Calu3 (cell line): ENCODE results near the gene ZNF541. TPM values are rescaled to one million over a fixed set of nuclear protein-coding genes. Genes with fewer than 3 reads are reported as not detected.

Experiments
- BruUV-seq: library from RNA; stranded (reverse); fragments of 400-500 nt; replicated peaks from 2 replicates; lab custom pipeline; 2021; lab: Mats Ljungman, UMichigan
- CTCF ChIA-PET: fragments of 300-600 bp; sonication (Branson Sonifier 250); formaldehyde crosslinking; loops from one replicate; lab custom pipeline; 2022; ENCODE audit warnings: antibody characterized with exemption; lab: Charles Lee
- DNase-seq: peaks from one replicate; pipeline ENCODE4 v3.0.0; 2022
- H3K27ac Mint-ChIP-seq: one replicate; pipeline ENCODE4 v1.8.0; 2022; ENCODE audit warnings: mixed read lengths; ENCODE audit not compliant: unreplicated experiment
- H3K27me3 Mint-ChIP-seq: one replicate; pipeline ENCODE4 v1.8.0; 2022; ENCODE audit warnings: mixed read lengths; ENCODE audit not compliant: unreplicated experiment
- H3K36me3 Mint-ChIP-seq: one replicate; pipeline ENCODE4 v1.8.0; 2022; ENCODE audit warnings: mild to moderate bottlenecking, moderate library complexity, mixed read lengths; ENCODE audit not compliant: insufficient read depth, unreplicated experiment
- H3K4me1 Mint-ChIP-seq: one replicate; pipeline ENCODE4 v1.8.0; 2022; ENCODE audit warnings: mild to moderate bottlenecking, low read depth, mixed read lengths; ENCODE audit not compliant: unreplicated experiment
- H3K4me3 Mint-ChIP-seq: one replicate; pipeline ENCODE4 v1.8.0; 2022; ENCODE audit warnings: mild to moderate bottlenecking, low read depth, moderate library complexity, mixed read lengths; ENCODE audit not compliant: unreplicated experiment
- H3K9me3 Mint-ChIP-seq: one replicate; pipeline ENCODE4 v1.8.0; 2022; ENCODE audit warnings: low read depth, mixed read lengths; ENCODE audit not compliant: unreplicated experiment
- CTCF ChIP-seq: fragments of 200-600 bp; IDR thresholded peaks from one replicate; pipeline ENCODE4 v1.8.0; 2022; ENCODE audit warnings: antibody characterized with exemption; ENCODE audit not compliant: unreplicated experiment
- intact Hi-C: fragments of 100-400 bp; cut with micrococcal nuclease; formaldehyde crosslinking; loops from one replicate; pipeline ENCODE4 v1.10.0; 2022; ENCODE audit not compliant: unreplicated experiment
- total RNA-seq: library from RNA; stranded (reverse); gene quantifications from 2 replicates; pipeline ENCODE4 v1.2.3, GENCODE V29; 2022

ZNF541 gene
- total RNA-seq, 1 experiment from 2014 or later, result not detected

GRCh38 chr19:47610902-47611301 lies 38.0 kb upstream of the ZNF541 start:
- Mint-ChIP-seq H3K27me3 (no peaks in the 10 kb centered on the region), H3K4me1 (peaks cover 25% of the 10 kb centered on the region), H3K36me3 (peaks cover 45% of the 10 kb centered on the region), H3K27ac (peak overlapping the region; percentile 54), H3K9me3 (no peaks in the 10 kb centered on the region), H3K4me3 (peak overlapping the region; percentile 88)
- intact Hi-C loops, result no loop called here
- TSS peak; percentile 40 for BruUV-seq
- CTCF ChIA-PET, result interaction anchor here (1.2 to 1.9 kb wide), 4 partner anchors 11 to 174 kb away, joined by 3 to 10 read pairs (median 5); partner anchors contain the start of gene NAPA
- DNase-seq, result no peak
- TF ChIP-seq CTCF, result no peak

- intact Hi-C loops, result loop anchor here (2.0 to 5.0 kb wide), 3 partner anchors 89 to 171 kb away; no protein-coding TSS in a partner anchor
Measured at GRCh38 chr19:47609906-47610894, 37.3 kb upstream of the ZNF541 start.

GRCh38 chr19:47608969-47609905 lies 36.3 kb upstream of the ZNF541 start, which contains the start of gene BICRA:
Gene BICRA (plus strand): TSS chr19:47609134. CDS start chr19:47673575, 64,441 bp downstream.
- no peak for TF ChIP-seq CTCF
- Mint-ChIP-seq H3K4me1 (peaks cover 18% of the 10 kb centered on the region), H3K36me3 (peaks cover 45% of the 10 kb centered on the region), H3K27ac (peak within 1 kb of the TSS; percentile 70), H3K9me3 (no peaks in the 10 kb centered on the region), H3K27me3 (peaks cover 2% of the 10 kb centered on the region), H3K4me3 (peak within 1 kb of the TSS; percentile 88)
- no TSS peak for BruUV-seq
- intact Hi-C loops, result loop anchor here (2.0 to 5.0 kb wide), 3 partner anchors 90 to 170 kb away; no protein-coding TSS in a partner anchor
- CTCF ChIA-PET, result interaction anchor here (1.9 kb wide), 1 partner anchor 173 kb away, joined by 10 read pairs; no protein-coding TSS in a partner anchor
- DNase-seq, result peak; percentile 93

More at GRCh38 chr19:47609906-47610894, 37.3 kb upstream of the ZNF541 start:
- no peak for TF ChIP-seq CTCF
- Mint-ChIP-seq H3K4me3 (peak overlapping the region; percentile 88), H3K9me3 (no peaks in the 10 kb centered on the region), H3K36me3 (peaks cover 45% of the 10 kb centered on the region), H3K27ac (peak overlapping the region; percentile 54), H3K4me1 (peaks cover 20% of the 10 kb centered on the region), H3K27me3 (no peaks in the 10 kb centered on the region)
- CTCF ChIA-PET, result interaction anchor here (0.6 to 1.9 kb wide), 4 partner anchors 88 to 174 kb away, joined by 3 to 10 read pairs (median 4); partner anchors contain the start of gene NAPA
- peak; percentile 50 for DNase-seq
- no TSS peak for BruUV-seq
